GM06990 (cell line): ENCODE measurements around the gene CSTF3.

Experiments used
- DNase-seq: peaks from one replicate; pipeline ENCODE4 v3.0.0-alpha.2; 2011; ENCODE audit not compliant: insufficient read length; ENCODE audit errors: extremely low read depth
- H3K27me3 ChIP-seq: replicated peaks from 2 replicates; pipeline ENCODE4 v1.6.0; 2011; ENCODE audit warnings: low read length; ENCODE audit not compliant: control insufficient read depth, insufficient read depth
- H3K36me3 ChIP-seq: 2 replicates; pipeline ENCODE4 v1.5.1; 2011; ENCODE audit warnings: low read length; ENCODE audit not compliant: control insufficient read depth, insufficient read depth
- H3K4me3 ChIP-seq: replicated peaks from 2 replicates; pipeline ENCODE4 v1.5.1; 2011; ENCODE audit warnings: low read depth, mild to moderate bottlenecking, control low read depth, low read length
- CTCF ChIP-seq: IDR thresholded peaks from 2 replicates; pipeline ENCODE4 v1.5.1; 2011; ENCODE audit warnings: low read length, control low read depth, mild to moderate bottlenecking, inconsistent platforms; ENCODE audit not compliant: insufficient read depth, poor library complexity, severe bottlenecking

The CSTF3 gene

GRCh38 chr11:33161120-33162005, at the start of gene CSTF3:
Gene CSTF3, minus strand, starts transcription at chr11:33161480. Its CDS starts 155 bp downstream, at chr11:33161325.
- H3K27me3 ChIP-seq, result no peaks in the 10 kb centered on the region
- DNase-seq, result peak; percentile 88
- TF ChIP-seq CTCF, result no peak

GRCh38 chr11:33208150-33208549, 46.9 kb upstream of the CSTF3 start:
- no peaks in the 10 kb centered on the region for H3K27me3 ChIP-seq
- H3K4me3 ChIP-seq, result no peak overlapping the region
- no peak for DNase-seq
- no peaks in the 10 kb centered on the region for H3K36me3 ChIP-seq
- TF ChIP-seq CTCF, result no peak

More at GRCh38 chr11:33161120-33162005, at the start of gene CSTF3:
- H3K36me3 ChIP-seq, result no peaks in the 10 kb centered on the region
- peak within 1 kb of the TSS; percentile 96 for H3K4me3 ChIP-seq

- Histone ChIP-seq H3K36me3 (no peaks in the 10 kb centered on the region), H3K27me3 (no peaks in the 10 kb centered on the region), H3K4me3 (no peak overlapping the region)
- no peak for DNase-seq
- TF ChIP-seq CTCF, result no peak
Observed at GRCh38 chr11:33207408-33207985, 46.2 kb upstream of the CSTF3 start.

GRCh38 chr11:33197915-33198727, 36.8 kb upstream of the CSTF3 start:
- no peaks in the 10 kb centered on the region for H3K36me3 ChIP-seq
- H3K4me3 ChIP-seq, result no peak overlapping the region
- no peak for TF ChIP-seq CTCF
- H3K27me3 ChIP-seq, result no peaks in the 10 kb centered on the region
- DNase-seq, result no peak

GRCh38 chr11:33195462-33196173, 34.3 kb upstream of the CSTF3 start:
- no peak for DNase-seq
- H3K27me3 ChIP-seq, result no peaks in the 10 kb centered on the region
- no peaks in the 10 kb centered on the region for H3K36me3 ChIP-seq
- no peak overlapping the region for H3K4me3 ChIP-seq
- TF ChIP-seq CTCF, result no peak
